ENCODE data around the gene TMCC1. TPM values are rescaled to one million over a fixed set of nuclear protein-coding genes. Genes with fewer than 3 reads are reported as not detected.
A peak's percentile ranks its signal among the peaks of the same experiment; 100 is the strongest.
"Not testable (repeated sequence)": the region's sequence is repeated elsewhere in the genome, so short reads cannot be mapped to it uniquely, and the experiment has no call there.

The TMCC1 gene
- total RNA-seq, 1 donor from 2014 or later = 28.0 TPM

DNA sequence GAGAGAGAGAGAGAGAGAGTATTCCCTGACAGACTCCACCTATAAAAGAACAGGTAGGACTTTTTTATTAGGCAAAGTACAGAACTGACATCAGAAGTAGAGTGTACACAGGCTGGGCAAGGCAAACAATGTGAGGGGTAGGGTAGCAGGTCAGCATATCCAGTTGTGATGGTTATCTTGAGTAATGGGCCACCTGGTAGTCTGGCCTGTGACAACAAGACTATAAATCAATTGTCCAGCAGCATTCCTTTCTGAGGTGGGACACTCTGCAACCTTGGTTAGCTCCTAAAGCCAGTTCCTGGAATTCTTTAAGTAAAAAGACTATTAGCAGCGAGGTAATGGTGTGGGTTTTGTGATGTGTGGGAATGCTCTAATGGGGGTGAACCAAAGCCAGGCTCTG lies 14.9 kb upstream of the TMCC1 start:
- TF ChIP-seq, protein P1, sequence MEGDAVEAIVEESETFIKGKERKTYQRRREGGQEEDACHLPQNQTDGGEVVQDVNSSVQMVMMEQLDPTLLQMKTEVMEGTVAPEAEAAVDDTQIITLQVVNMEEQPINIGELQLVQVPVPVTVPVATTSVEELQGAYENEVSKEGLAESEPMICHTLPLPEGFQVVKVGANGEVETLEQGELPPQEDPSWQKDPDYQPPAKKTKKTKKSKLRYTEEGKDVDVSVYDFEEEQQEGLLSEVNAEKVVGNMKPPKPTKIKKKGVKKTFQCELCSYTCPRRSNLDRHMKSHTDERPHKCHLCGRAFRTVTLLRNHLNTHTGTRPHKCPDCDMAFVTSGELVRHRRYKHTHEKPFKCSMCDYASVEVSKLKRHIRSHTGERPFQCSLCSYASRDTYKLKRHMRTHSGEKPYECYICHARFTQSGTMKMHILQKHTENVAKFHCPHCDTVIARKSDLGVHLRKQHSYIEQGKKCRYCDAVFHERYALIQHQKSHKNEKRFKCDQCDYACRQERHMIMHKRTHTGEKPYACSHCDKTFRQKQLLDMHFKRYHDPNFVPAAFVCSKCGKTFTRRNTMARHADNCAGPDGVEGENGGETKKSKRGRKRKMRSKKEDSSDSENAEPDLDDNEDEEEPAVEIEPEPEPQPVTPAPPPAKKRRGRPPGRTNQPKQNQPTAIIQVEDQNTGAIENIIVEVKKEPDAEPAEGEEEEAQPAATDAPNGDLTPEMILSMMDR (IDR thresholded peaks at IDR 0.05; ENCODE audit: insufficient read depth, low read length, poor library complexity, severe bottlenecking) = no peak

DNA sequence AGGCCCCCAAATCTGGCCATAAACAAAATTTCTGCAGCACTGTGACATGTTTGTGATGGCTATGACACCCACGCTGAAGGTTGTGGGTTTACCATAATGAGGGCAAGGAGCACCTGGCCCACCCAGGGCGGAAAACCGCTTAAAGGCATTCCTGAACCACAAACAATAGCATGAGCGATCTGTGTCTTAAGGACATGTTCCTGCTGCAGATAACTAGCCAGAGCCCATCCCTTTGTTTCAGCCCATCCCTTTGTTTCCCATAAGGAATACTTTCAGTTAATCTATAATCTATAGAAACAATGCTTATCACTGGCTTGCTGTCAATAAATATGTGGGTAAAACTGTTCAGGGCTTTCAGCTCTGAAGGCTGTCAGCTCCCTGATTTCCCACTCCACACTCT lies 7.8 kb upstream of the TMCC1 start:
- not testable (repeated sequence) for DNase-seq (ENCODE audit: low read depth); H3K27me3 ChIP-seq (ENCODE audit: control insufficient read depth, insufficient read depth, low read length); H3K4me3 ChIP-seq (ENCODE audit: low read depth, low read length); H3K36me3 ChIP-seq (ENCODE audit: control insufficient read depth, insufficient read depth, low read length)

More for the DNA sequence above, 14.9 kb upstream of the TMCC1 start:
- Histone ChIP-seq H3K4me3 (ENCODE audit: low read depth, low read length) (no peak overlapping the region), H3K27me3 (ENCODE audit: control insufficient read depth, insufficient read depth, low read length) (no peaks in the 10 kb centered on the region), H3K36me3 (ENCODE audit: control insufficient read depth, insufficient read depth, low read length) (no peaks in the 10 kb centered on the region)
- DNase-seq (ENCODE audit: low read depth) = peak; percentile 29

DNA sequence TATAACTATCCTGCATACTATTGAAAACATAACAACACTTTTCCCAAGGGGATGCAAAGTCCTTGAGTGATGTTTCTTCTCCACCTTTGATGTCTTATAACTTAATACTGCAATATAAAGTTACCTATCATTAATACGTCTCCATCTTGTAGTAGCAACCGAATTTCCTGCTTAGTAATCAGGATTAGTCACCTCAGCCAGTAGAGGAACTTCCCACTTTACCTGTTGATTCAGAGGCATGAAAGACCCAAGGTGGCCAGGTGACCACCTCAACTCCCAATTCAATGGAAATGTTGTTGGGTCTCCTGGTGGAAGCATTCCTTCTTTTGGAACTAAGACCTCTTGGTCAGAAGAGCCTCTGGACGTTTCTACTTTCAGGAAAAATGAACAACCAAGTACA lies 3.5 kb upstream of the TMCC1 start:
- no peak for DNase-seq (ENCODE audit: low read depth)
- no peaks in the 10 kb centered on the region for H3K36me3 ChIP-seq (ENCODE audit: control insufficient read depth, insufficient read depth, low read length)

DNA sequence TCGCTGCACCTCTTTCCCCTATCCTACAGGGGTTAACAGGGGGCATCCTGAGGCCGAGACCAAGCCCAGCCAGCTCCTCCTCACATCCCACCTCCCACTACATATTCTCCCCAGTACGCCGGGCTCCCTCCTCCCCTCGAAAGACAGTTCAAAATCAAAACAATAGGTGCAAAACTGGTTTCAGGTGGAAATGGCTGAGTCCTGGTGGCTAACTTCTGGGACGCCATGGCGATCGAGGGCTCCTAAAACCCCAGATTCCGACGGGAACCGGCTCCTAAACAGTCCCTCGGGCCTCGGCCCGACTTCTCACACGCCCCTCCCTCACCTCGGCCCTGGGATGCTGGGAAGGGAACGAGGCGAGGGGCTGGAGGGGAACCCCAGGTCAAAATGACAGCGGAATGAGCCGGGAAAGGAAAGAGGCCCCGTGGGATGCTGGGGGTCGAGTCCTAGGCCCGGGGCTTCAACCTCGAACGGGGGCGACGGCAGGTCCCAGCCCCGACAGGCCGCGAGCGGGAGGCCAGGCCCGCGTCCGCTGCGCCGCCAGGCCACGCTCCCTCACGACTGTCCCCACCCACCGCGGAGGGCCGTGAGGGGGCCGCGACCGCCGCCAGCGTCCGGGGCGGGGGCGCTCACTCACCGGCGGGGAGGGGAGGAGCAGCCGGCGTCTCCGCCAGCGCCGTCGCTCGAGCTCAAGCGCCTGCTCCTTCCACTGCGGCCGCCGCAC lies 492 bp downstream of the TMCC1 start:
- Histone ChIP-seq H3K4me3 (ENCODE audit: low read depth, low read length) (peak overlapping the region; percentile 92), H3K36me3 (ENCODE audit: control insufficient read depth, insufficient read depth, low read length) (no peaks in the 10 kb centered on the region), H3K27me3 (ENCODE audit: control insufficient read depth, insufficient read depth, low read length) (no peaks in the 10 kb centered on the region)
- no peak for DNase-seq (ENCODE audit: low read depth)
- TF ChIP-seq, protein P1 (IDR thresholded peaks at IDR 0.05; ENCODE audit: insufficient read depth, low read length, poor library complexity, severe bottlenecking) = no peak

More for the DNA sequence above, 3.5 kb upstream of the TMCC1 start:
- no peaks in the 10 kb centered on the region for H3K27me3 ChIP-seq (ENCODE audit: control insufficient read depth, insufficient read depth, low read length)
- no peak overlapping the region for H3K4me3 ChIP-seq (ENCODE audit: low read depth, low read length)
- TF ChIP-seq, protein P1 (IDR thresholded peaks at IDR 0.05; ENCODE audit: insufficient read depth, low read length, poor library complexity, severe bottlenecking) = no peak

- H3K4me3 ChIP-seq (ENCODE audit: low read depth, low read length) = peak overlapping the region; percentile 92
- no peak for DNase-seq (ENCODE audit: low read depth)
- no peaks in the 10 kb centered on the region for H3K27me3 ChIP-seq (ENCODE audit: control insufficient read depth, insufficient read depth, low read length)
- no peaks in the 10 kb centered on the region for H3K36me3 ChIP-seq (ENCODE audit: control insufficient read depth, insufficient read depth, low read length)
- TF ChIP-seq, protein P1 (IDR thresholded peaks at IDR 0.05; ENCODE audit: insufficient read depth, low read length, poor library complexity, severe bottlenecking) = no peak
Measured at GRCh38 chr3:129892486-129892856, 1.0 kb downstream of the TMCC1 start.

GRCh38 chr3:129890891-129891290 lies 2.6 kb downstream of the TMCC1 start:
- DNase-seq (ENCODE audit: low read depth) = no peak
- TF ChIP-seq, protein P1 (IDR thresholded peaks at IDR 0.05; ENCODE audit: insufficient read depth, low read length, poor library complexity, severe bottlenecking) = no peak
- no peaks in the 10 kb centered on the region for H3K36me3 ChIP-seq (ENCODE audit: control insufficient read depth, insufficient read depth, low read length)

More at GRCh38 chr3:129890891-129891290, 2.6 kb downstream of the TMCC1 start:
- Histone ChIP-seq H3K4me3 (ENCODE audit: low read depth, low read length) (no peak overlapping the region), H3K27me3 (ENCODE audit: control insufficient read depth, insufficient read depth, low read length) (no peaks in the 10 kb centered on the region)
